ENCODE data around the gene YY1.

YY1 gene

DNA sequence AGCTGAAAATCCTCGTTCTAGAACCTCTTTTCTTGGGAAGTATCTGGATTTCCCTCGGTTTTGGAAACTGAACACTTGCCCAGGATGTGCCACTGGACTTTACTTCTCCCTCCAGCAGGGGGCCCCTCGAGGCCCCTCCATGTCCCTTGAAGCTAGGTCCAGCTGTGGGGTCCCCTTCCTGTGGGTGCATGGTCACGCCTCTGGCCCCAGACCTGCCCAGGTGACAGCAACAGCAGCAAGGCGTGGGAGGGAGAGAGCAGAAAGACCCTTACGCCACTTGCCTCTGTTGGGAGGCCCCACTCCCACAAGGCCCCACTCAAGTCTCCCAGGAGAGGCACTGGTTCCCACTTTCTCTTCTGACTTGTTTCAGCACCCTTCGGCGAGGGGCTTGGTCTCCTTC lies 64.2 kb downstream of the YY1 start:
- ChIA-PET CTCF (interaction anchor here (0.6 to 3.4 kb wide), 15 partner anchors 9 to 1073 kb away, joined by 3 to 15 read pairs (median 4); no protein-coding TSS in a partner anchor), POLR2A (interaction anchor here (0.7 kb wide), 1 partner anchor 72 kb away, joined by 3 read pairs; a partner anchor contains a TSS)
- H3K4me3 ChIP-seq (ENCODE audit: low read depth, low read length) = no peak overlapping the region
- peaks cover 2% of the 10 kb centered on the region; the same call in 1 of the 2 replicates for H3K4me1 ChIP-seq (ENCODE audit: control insufficient read depth, insufficient read depth, low read length)
- H3K9me3 ChIP-seq (ENCODE audit: control insufficient read depth, insufficient read depth, low read depth, low read length) = no peaks in the 10 kb centered on the region
- H3K27ac ChIP-seq (ENCODE audit: extremely low read depth, low read depth, low read length) = no peak overlapping the region
- TF ChIP-seq ZNF2 (tag by site-specific recombination; IDR thresholded peaks at IDR 0.05) (0 out of 2 replicates have a peak, but pooled peaks have one; percentile 56), GLIS2 (tag by site-specific recombination; IDR thresholded peaks at IDR 0.05) (peak; percentile 43), ZNF654 (tag by site-specific recombination; IDR thresholded peaks at IDR 0.05; ENCODE audit: low read depth) (peak; percentile 19; the same call in 1 of the 2 replicates)
- TF ChIP-seq, protein P1, sequence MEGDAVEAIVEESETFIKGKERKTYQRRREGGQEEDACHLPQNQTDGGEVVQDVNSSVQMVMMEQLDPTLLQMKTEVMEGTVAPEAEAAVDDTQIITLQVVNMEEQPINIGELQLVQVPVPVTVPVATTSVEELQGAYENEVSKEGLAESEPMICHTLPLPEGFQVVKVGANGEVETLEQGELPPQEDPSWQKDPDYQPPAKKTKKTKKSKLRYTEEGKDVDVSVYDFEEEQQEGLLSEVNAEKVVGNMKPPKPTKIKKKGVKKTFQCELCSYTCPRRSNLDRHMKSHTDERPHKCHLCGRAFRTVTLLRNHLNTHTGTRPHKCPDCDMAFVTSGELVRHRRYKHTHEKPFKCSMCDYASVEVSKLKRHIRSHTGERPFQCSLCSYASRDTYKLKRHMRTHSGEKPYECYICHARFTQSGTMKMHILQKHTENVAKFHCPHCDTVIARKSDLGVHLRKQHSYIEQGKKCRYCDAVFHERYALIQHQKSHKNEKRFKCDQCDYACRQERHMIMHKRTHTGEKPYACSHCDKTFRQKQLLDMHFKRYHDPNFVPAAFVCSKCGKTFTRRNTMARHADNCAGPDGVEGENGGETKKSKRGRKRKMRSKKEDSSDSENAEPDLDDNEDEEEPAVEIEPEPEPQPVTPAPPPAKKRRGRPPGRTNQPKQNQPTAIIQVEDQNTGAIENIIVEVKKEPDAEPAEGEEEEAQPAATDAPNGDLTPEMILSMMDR (tag by site-specific recombination; IDR thresholded peaks at IDR 0.05) = peak; percentile 52; the same call in 1 of the 2 replicates
- TF ChIP-seq, protein P2, sequence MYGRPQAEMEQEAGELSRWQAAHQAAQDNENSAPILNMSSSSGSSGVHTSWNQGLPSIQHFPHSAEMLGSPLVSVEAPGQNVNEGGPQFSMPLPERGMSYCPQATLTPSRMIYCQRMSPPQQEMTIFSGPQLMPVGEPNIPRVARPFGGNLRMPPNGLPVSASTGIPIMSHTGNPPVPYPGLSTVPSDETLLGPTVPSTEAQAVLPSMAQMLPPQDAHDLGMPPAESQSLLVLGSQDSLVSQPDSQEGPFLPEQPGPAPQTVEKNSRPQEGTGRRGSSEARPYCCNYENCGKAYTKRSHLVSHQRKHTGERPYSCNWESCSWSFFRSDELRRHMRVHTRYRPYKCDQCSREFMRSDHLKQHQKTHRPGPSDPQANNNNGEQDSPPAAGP (tag by site-specific recombination; IDR thresholded peaks at IDR 0.05) = no peak
- H3K36me3 ChIP-seq (ENCODE audit: control insufficient read depth in 2 of 2, insufficient read depth in 1 of 2, low read length in 2 of 2) = peaks cover 0 to 6% of the 10 kb centered on the region in 2 experiments; a peak in 2 of 3 replicates

DNA sequence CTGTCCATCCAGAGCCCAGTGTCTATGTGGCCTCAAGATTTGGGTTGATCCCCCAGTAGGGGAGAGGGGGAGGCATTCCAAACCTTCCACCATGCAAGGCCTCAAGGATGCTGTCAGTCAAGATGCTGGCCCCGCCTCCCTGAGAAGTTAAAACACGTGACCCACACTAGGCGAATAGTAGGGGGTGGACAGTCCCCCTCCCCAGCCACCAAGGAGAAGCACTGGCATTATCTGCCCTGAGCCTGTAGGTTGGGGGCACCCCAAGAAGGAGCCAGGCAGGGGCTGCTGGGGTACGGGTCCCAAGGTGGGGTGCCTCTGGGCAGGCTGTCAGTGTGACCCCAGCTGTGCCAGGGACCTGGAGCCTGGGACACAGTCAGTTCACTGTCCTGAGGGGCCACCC lies 65.0 kb downstream of the YY1 start:
- peaks cover 0 to under 1% of the 10 kb centered on the region in 2 experiments; a peak in 2 of 3 replicates for H3K36me3 ChIP-seq (ENCODE audit: control insufficient read depth in 2 of 2, insufficient read depth in 1 of 2, low read length in 2 of 2)
- TF ChIP-seq SETDB1 (IDR thresholded peaks at IDR 0.05; ENCODE audit: insufficient read length, low read length) (no peak), MEIS1 (CRISPR knock-in tag; IDR thresholded peaks at IDR 0.05; ENCODE audit: borderline replicate concordance) (no peak), ZNF623 (tag by site-specific recombination; IDR thresholded peaks at IDR 0.05) (no peak), ZNF792 (tag by site-specific recombination; IDR thresholded peaks at IDR 0.05) (no peak), ZNF610 (tag by site-specific recombination; IDR thresholded peaks at IDR 0.05; ENCODE audit: borderline replicate concordance) (no peak), ZNF629 (tag by site-specific recombination; IDR thresholded peaks at IDR 0.05) (no peak), ZNF530 (tag by site-specific recombination; IDR thresholded peaks at IDR 0.05; ENCODE audit: low read depth) (no peak), ZNF510 (tag by site-specific recombination; IDR thresholded peaks at IDR 0.05; ENCODE audit: insufficient replicate concordance) (no peak), ZNF274 (IDR thresholded peaks at IDR 0.05; ENCODE audit: low read length) (no peak), ZNF274 (tag by site-specific recombination; IDR thresholded peaks at IDR 0.05; ENCODE audit: borderline replicate concordance) (no peak), ZNF214 (tag by site-specific recombination; IDR thresholded peaks at IDR 0.05; ENCODE audit: borderline replicate concordance) (no peak), ZNF837 (tag by site-specific recombination; IDR thresholded peaks at IDR 0.05) (no peak), RBAK (tag by site-specific recombination; IDR thresholded peaks at IDR 0.05) (no peak), ZNF830 (tag by site-specific recombination; IDR thresholded peaks at IDR 0.05; ENCODE audit: low read depth) (no peak), ZNF335 (tag by site-specific recombination; conservative IDR thresholded peaks at IDR 0.05) (no peak), ZBTB21 (tag by site-specific recombination; IDR thresholded peaks at IDR 0.05) (no peak), SALL2 (tag by site-specific recombination; IDR thresholded peaks at IDR 0.05; ENCODE audit: borderline replicate concordance) (no peak)
- TF ChIP-seq, protein P3, sequence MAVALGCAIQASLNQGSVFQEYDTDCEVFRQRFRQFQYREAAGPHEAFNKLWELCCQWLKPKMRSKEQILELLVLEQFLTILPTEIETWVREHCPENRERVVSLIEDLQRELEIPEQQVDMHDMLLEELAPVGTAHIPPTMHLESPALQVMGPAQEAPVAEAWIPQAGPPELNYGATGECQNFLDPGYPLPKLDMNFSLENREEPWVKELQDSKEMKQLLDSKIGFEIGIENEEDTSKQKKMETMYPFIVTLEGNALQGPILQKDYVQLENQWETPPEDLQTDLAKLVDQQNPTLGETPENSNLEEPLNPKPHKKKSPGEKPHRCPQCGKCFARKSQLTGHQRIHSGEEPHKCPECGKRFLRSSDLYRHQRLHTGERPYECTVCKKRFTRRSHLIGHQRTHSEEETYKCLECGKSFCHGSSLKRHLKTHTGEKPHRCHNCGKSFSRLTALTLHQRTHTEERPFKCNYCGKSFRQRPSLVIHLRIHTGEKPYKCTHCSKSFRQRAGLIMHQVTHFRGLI (tag by site-specific recombination; IDR thresholded peaks at IDR 0.05) = no peak
- TF ChIP-seq, protein P4, sequence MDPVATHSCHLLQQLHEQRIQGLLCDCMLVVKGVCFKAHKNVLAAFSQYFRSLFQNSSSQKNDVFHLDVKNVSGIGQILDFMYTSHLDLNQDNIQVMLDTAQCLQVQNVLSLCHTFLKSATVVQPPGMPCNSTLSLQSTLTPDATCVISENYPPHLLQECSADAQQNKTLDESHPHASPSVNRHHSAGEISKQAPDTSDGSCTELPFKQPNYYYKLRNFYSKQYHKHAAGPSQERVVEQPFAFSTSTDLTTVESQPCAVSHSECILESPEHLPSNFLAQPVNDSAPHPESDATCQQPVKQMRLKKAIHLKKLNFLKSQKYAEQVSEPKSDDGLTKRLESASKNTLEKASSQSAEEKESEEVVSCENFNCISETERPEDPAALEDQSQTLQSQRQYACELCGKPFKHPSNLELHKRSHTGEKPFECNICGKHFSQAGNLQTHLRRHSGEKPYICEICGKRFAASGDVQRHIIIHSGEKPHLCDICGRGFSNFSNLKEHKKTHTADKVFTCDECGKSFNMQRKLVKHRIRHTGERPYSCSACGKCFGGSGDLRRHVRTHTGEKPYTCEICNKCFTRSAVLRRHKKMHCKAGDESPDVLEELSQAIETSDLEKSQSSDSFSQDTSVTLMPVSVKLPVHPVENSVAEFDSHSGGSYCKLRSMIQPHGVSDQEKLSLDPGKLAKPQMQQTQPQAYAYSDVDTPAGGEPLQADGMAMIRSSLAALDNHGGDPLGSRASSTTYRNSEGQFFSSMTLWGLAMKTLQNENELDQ (tag by site-specific recombination; IDR thresholded peaks at IDR 0.05; ENCODE audit: low read depth) = no peak
- H3K4me1 ChIP-seq (ENCODE audit: control insufficient read depth, insufficient read depth, low read length) = peaks cover 2% of the 10 kb centered on the region; the same call in 1 of the 2 replicates
- POLR2A ChIA-PET = no interaction called here
- H3K27ac ChIP-seq (ENCODE audit: extremely low read depth, low read depth, low read length) = no peak overlapping the region
- no peaks in the 10 kb centered on the region for H3K9me3 ChIP-seq (ENCODE audit: control insufficient read depth, insufficient read depth, low read depth, low read length)
- CTCF ChIA-PET = interaction anchor here (0.7 to 3.4 kb wide), 4 partner anchors 16 to 81 kb away, joined by 3 to 15 read pairs (median 6); no protein-coding TSS in a partner anchor
- no peak overlapping the region for H3K4me3 ChIP-seq (ENCODE audit: low read depth, low read length)

Data from HEK293 (cell line).